ENCODE results near the gene SOWAHC. TPM values are rescaled to one million over a fixed set of nuclear protein-coding genes. Genes with fewer than 3 reads are reported as not detected.

The SOWAHC gene
- total and polyA plus RNA-seq, 8 donors = 1.2 to 5.3 (median 3.1) TPM

DNA sequence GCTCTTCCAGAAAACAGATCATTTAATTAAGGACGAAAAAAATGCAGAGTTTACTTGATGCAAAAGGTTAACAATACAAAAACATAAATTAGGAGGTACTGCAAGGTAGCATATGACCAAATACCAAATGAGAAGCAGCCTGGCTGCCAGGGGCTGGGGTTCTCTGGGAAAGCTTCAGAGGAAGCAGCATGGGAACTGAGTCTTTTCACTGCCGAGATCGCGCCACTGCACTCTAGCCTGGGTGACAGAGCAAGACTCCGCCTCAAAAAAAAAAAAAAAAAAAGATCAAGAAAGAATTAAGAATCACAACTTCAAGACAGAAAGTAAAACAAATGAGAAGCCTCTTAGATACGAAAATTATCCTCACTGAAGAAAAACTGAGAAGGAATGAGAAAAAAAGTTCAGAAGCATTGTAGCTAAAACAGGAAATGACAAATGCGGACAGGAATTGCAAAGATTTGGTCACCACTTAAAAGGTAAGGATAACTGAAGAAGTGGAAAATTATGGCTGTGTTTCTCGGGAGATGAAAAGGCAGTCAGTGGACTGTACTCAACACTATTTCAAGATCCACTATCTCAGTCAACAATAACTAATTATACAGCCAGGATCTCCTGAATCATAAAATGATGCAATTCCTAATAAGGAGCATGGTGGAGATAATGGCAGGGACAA lies 4.7 kb upstream of the SOWAHC start:
- H3K4me1 ChIP-seq = peaks cover 0 to 10% (median 8%) of the 10 kb centered on the region in 3 donors
- no peak for FAIRE-seq
- ATAC-seq = no peak

DNA sequence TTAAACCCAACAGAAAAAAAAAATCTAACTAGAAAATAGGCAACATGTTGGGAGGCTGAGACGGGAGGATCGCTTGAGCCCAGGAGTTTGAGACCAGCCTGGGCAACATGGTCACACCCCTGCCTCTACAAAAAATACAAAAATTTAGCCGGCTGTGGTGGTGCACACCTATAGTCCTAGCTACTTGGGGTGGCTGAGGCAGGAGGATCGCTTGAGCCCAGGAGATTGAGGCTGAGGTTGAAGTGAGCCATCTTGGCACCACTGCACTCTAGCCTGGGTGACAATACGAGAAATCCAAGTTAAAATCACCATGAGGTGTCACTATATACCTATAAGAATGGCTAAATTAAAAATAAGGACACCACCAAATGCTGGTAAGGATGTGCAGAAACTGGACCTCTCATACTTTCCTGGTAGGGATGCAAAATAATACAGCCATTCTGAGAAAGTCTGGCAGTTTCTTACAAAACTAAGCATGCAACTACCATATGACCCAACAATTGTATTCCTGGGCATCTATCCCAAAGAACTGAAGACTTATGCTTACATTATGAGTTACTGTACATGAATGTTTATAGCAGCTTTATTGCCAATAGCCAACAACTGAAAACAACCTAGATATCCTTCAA lies 2.6 kb upstream of the SOWAHC start:
- H3K9me3 ChIP-seq = no peaks in the 10 kb centered on the region
- ATAC-seq = no peak
- no peak for DNase-seq
- no peak overlapping the region for H3K27ac ChIP-seq
- intact Hi-C loops (cut with DNase I) = no loop called here
- TF ChIP-seq, protein P1, sequence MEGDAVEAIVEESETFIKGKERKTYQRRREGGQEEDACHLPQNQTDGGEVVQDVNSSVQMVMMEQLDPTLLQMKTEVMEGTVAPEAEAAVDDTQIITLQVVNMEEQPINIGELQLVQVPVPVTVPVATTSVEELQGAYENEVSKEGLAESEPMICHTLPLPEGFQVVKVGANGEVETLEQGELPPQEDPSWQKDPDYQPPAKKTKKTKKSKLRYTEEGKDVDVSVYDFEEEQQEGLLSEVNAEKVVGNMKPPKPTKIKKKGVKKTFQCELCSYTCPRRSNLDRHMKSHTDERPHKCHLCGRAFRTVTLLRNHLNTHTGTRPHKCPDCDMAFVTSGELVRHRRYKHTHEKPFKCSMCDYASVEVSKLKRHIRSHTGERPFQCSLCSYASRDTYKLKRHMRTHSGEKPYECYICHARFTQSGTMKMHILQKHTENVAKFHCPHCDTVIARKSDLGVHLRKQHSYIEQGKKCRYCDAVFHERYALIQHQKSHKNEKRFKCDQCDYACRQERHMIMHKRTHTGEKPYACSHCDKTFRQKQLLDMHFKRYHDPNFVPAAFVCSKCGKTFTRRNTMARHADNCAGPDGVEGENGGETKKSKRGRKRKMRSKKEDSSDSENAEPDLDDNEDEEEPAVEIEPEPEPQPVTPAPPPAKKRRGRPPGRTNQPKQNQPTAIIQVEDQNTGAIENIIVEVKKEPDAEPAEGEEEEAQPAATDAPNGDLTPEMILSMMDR (IDR thresholded peaks at IDR 0.05) = no peak
- no peak for FAIRE-seq
- H3K36me3 ChIP-seq = no peaks in the 10 kb centered on the region
- no peaks in the 10 kb centered on the region for H3K27me3 ChIP-seq
- WGBS, 2 donors = 79 to 86% methylated on average over 5 of the region's 5 CpGs
- peaks cover 4 to 19% (median 8%) of the 10 kb centered on the region in 3 donors for H3K4me1 ChIP-seq
- no peak overlapping the region for H3K4me3 ChIP-seq

More for the DNA sequence above, 4.7 kb upstream of the SOWAHC start:
- Histone ChIP-seq H3K36me3 (no peaks in the 10 kb centered on the region), H3K27me3 (no peaks in the 10 kb centered on the region), H3K9me3 (no peaks in the 10 kb centered on the region), H3K27ac (no peak overlapping the region), H3K4me3 (no peak overlapping the region)
- DNase-seq = no peak
- TF ChIP-seq, protein P1 (IDR thresholded peaks at IDR 0.05) = no peak
- WGBS, 2 donors = 84 to 89% methylated on average over 8 of the region's 8 CpGs
- intact Hi-C loops (cut with DNase I) = no loop called here

DNA sequence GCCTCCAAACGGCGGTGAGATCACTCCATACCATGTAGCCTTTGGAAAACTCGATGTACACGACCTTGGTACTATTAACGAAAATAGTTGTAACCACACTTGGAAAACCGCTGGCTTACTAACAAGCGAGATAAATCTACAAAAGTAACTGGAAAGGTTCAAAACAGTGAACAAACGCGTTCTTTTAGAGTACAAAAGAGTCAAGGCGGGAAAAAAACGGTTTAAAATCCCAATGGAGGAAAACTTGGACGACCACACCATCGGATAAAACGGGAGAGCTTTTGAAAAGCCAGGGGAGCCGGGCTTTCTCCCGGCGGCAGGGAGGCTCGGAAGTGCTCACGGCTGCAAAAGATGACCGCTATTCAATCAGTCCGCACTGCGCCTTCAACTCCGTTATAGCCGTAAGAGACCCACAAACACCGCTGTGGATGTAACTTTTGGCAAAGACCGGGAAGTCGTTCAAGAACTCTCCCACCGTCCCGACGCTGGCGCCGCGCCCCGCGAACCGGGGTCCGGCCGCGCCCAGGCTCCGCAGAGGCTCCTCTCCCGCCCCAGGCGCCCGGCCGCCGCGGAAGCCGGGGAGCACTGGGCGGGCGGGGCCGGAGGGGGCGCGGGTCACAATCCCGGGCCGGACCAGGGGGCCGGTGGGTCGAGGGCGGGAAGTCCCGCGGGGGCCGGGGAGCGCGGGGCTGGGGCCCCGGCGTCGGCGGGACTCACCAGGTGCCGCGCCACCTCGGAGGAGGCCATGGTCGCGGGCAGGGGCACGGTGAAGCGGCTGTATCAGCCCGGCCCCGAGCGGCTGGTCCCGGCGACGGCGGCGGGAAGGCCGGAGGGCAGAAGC lies 863 bp upstream of the SOWAHC start:
- H3K4me1 ChIP-seq = peaks cover 8 to 23% (median 9%) of the 10 kb centered on the region in 3 donors
- FAIRE-seq = no peak
- peak in 5 of 6 donors; percentile 38 to 80 (median 54) for DNase-seq
- peak; percentile 14 to 40 (median 30) for ATAC-seq
- intact Hi-C loops (cut with DNase I) = no loop called here
- no peaks in the 10 kb centered on the region for H3K27me3 ChIP-seq
- TF ChIP-seq, protein P1 (IDR thresholded peaks at IDR 0.05) = no peak
- no peaks in the 10 kb centered on the region for H3K36me3 ChIP-seq
- H3K9me3 ChIP-seq = no peaks in the 10 kb centered on the region
- peak overlapping the region; percentile 88 to 96 (median 93) for H3K27ac ChIP-seq
- WGBS, 2 donors = 1% methylated on average over 77 to 82 of the region's 82 CpGs
- peak overlapping the region; percentile 51 to 83 (median 73) for H3K4me3 ChIP-seq

DNA sequence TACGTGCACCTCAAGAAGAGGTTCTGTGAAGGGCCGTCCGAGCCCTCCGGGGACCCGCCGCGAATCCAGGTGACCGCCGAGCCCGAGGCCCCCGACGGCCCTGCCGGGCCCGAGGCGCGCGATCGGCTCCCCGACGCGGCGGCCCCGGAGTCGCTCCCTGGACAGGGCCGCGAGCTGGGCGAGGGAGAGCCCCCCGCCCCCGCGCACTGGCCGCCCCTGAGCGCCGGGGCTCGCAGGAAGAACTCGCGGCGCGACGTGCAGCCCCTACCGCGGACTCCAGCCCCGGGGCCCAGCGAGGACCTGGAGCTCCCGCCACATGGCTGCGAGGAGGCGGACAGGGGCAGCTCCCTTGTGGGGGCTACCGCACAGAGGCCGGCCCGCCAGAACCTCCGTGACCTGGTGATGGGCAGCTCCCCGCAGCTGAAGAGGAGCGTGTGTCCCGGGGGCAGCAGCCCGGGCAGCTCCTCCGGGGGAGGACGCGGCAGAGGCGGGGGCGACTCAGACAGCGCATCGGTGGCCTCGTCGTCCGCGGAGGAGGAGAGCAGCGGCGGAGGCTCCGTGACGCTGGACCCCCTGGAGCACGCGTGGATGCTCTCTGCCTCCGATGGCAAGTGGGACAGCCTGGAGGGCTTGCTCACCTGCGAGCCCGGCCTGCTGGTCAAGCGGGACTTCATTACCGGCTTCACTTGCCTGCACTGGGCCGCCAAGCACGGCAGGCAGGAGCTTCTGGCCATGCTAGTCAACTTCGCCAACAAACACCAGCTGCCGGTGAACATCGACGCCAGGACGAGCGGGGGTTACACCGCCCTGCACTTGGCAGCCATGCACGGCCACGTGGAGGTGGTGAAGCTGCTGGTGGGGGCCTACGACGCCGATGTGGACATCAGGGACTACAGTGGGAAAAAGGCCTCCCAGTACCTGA lies 812 bp downstream of the SOWAHC start:
- TF ChIP-seq, protein P1 (IDR thresholded peaks at IDR 0.05) = no peak
- H3K27me3 ChIP-seq = no peaks in the 10 kb centered on the region
- FAIRE-seq = no peak
- H3K4me3 ChIP-seq = peak overlapping the region; percentile 34 to 83 (median 73)
- intact Hi-C loops (cut with DNase I) = no loop called here
- ATAC-seq = no peak
- peak overlapping the region; percentile 88 to 96 (median 93) for H3K27ac ChIP-seq
- no peaks in the 10 kb centered on the region for H3K9me3 ChIP-seq
- no peaks in the 10 kb centered on the region for H3K36me3 ChIP-seq
- 21 to 25% methylated on average over 74 to 90 of the region's 90 CpGs for WGBS, 2 donors
- peaks cover 8 to 23% (median 9%) of the 10 kb centered on the region in 3 donors for H3K4me1 ChIP-seq
- DNase-seq = peak; percentile 11 to 86 (median 41)

Measured in pancreas (tissue), 10 donors.